ENCODE measurements around the gene TATDN3.

TATDN3 gene, protein sequence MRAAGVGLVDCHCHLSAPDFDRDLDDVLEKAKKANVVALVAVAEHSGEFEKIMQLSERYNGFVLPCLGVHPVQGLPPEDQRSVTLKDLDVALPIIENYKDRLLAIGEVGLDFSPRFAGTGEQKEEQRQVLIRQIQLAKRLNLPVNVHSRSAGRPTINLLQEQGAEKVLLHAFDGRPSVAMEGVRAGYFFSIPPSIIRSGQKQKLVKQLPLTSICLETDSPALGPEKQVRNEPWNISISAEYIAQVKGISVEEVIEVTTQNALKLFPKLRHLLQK

DNA sequence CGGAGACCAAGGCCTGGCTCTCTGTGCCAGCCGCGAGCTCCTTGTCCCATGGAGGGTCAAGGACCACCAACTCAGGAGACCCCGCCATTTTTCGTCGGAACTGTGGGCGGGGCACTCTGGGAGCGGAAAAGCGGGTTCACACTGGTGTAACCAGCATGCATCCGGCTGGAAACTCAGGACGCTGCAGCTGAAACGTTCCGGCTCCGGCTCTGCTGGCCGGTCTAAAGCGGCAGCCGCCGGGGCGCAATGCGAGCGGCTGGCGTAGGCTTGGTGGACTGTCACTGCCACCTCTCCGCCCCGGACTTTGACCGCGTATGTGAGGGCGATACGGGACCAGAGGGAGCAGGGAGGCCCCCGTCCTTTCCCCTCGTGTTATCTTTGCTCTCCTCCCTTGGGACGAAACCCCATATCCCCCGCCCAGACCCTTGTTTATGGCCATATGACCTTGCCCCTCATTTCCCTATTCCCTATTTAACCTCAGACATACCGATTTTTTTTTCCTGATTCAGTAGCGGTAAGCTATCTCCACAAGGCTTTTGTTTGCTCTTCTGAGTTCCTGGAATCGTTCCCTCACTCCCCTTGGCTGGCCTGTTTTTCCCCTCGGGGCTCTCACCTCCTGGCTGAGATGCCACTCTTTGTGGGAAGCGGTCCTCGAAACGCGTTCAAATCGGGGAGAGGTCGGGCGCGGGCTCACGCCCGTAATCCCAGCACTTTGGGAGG, at the start of gene TATDN3, which contains the start of gene NSL1:
TSS of gene TATDN3 (plus strand) at position 219 of the 720 bp plus-strand sequence. CDS start at position 247, 28 bp downstream.
TSS of gene NSL1 (minus strand) at position 102 of the 720 bp plus-strand sequence. CDS start at position 88, 14 bp downstream.
- H3K4me3 ChIP-seq (ENCODE audit: low read length) = peak within 1 kb of the TSS; percentile 96
- no peak for TF ChIP-seq ZNF274 (IDR thresholded peaks at IDR 0.05; ENCODE audit: low read depth, low read length)

DNA sequence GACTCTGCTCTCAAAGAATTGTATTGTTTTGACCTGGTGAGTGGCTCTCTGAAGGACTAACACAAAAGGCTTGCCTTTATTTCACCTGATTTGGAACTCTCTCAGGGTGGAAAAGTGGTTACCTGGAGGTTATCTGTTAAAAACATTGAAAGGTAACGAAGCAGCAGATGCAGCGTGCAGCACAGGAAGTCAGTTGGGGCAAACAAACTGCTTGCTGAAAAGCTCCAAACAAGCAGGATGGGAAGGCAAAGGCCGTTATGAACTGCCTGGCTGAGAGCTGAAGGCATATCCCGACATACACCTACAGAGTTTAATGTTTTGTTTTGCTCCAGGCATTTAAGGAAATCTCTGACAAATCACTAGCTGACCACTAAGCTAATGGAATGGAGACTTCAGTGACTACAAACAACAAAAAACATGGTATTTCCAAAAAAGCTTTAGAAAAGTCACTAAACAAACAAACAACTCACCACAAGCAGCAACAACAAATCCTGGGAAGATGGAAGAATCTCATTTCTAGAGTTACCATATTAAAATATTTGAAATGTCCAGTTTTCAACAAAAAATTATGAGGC, 47.7 kb upstream of the TATDN3 start:
- TF ChIP-seq ZNF274 (IDR thresholded peaks at IDR 0.05; ENCODE audit: low read depth, low read length) = no peak
- H3K4me3 ChIP-seq (ENCODE audit: low read length) = no peak overlapping the region

DNA sequence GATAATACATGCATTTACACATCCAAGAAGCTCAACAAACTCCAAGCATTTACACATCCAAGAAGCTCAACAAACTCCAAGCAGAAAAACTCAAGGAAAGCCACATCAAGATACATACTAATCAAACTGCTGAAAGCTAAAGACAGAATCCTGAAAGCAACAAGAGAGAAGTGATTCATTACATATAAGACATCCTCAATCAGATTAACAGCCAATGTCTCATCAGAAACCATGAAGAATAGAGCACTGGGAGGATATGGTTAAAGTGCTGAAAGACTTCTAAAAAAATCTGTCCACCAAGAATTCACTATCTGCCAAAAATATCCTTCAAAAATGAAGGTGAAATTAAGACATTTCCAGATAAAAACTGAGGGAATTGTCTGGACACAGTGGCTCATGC, 46.4 kb upstream of the TATDN3 start:
- no peak overlapping the region for H3K4me3 ChIP-seq (ENCODE audit: low read length)
- no peak for TF ChIP-seq ZNF274 (IDR thresholded peaks at IDR 0.05; ENCODE audit: low read depth, low read length)

DNA sequence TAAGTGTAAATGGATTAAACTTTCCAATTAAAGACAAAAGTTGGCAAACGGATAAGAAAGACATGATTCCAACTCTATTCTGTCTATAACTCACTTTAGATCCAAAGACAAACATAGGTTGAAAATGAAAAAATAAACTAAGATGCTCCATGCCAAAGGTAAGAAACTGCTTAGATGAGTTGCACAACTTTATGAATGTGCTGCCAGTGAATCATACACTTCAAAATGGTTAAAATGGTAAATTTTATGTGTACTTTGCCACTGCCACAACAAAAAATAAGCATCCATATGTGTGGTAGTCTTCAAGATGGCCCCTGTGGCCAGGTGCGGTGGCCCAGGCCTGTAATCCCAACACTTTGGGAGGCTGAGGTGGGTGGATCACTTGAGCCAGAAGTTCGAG, 45.1 kb upstream of the TATDN3 start:
- no peak overlapping the region for H3K4me3 ChIP-seq (ENCODE audit: low read length)
- no peak for TF ChIP-seq ZNF274 (IDR thresholded peaks at IDR 0.05; ENCODE audit: low read depth, low read length)

DNA sequence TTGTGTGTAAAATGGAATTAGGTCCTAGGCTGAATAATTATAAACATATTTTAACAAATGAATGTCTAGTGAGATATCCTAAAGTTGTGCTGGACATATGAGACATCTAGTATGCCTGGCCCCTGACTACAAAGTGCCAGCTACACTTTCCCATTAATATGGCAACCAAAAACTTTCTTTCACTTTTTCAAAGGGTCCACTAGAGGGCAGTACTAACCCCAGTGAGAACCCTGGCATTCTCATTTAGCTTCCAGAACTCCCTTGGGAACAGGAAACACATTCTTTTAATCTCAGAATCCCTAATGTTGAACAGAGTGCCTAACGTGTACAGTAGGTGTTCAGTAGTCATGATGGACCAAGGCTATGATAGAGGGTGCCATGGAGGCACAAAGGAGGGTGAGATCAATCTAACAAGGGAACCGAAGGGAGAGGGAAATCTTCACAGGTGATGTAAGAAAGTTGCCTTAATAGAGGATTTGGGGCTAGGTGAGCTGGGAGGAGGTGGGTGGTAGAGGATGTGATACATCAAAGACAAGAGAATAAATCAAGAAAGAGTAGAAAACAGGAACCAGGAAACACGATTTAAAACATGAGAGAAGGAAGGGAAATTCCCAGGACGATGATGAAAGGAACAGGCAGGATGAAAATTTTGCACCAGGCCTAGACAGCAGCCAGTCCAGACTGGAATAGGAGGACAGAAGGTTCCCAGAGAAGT, 41.7 kb upstream of the TATDN3 start:
- TF ChIP-seq ZNF274 (IDR thresholded peaks at IDR 0.05; ENCODE audit: low read depth, low read length) = no peak
- no peak overlapping the region; the same call in 1 of the 2 replicates for H3K4me3 ChIP-seq (ENCODE audit: low read length)

DNA sequence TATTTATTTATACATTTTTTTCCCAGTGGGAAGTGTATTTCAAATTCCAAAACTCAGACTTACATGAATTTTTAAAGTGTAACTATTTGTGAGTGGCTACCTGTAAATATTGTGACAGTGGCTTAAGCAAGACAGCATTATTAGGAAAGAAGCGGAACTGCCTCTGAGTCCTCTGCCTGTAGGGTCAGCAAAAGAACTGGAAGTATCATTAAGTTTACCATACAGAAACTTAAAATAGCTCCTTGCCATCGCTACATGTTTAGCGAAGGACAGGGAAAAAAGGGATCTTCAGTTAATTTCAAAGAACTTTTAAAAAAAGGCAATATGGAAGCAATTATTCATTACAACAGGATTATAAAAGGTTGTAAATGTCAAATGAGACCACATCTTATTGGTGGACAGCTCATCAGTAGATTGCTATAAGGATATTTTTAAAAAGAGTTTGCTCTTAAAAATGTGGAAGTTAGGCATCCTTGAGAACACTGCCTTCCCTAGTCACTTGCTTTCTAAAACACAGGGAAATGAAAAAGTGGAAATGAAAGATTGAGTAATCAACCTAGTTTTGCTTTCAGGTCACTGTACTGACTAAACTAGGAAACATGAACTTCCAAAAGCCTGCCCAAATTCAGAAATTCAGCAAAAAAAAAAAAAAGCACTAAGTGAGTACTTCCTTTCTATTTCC, 39.3 kb upstream of the TATDN3 start:
- TF ChIP-seq ZNF274 (IDR thresholded peaks at IDR 0.05; ENCODE audit: low read depth, low read length) = no peak
- no peak overlapping the region for H3K4me3 ChIP-seq (ENCODE audit: low read length)

DNA sequence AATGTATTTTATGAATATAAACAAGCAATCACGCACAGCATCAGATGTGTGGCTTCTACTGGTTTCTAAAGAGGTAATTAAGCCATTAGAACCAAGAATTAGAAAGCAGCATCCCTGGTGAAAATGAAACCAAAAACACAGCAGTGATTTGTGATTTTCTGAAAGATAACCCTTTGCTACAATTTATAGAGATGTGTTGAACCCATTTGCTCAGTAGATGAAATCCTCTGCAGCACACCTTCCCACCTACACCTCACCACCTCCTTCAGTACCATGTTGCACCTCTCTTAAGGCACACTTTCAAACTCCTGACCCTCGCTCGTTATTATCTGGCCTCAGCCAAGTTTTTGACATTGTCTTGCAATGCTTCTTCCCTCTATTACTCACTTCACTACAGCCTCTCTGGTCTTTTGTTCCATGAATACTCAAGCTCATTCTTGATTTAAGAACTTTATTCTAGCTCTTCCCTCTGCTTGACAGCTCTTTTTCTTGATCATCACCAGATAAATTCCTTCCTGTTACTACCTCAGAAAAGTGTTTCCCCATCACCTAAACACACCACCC, 38.7 kb upstream of the TATDN3 start:
- TF ChIP-seq ZNF274 (IDR thresholded peaks at IDR 0.05; ENCODE audit: low read depth, low read length) = no peak
- peak overlapping the region; percentile 70; the same call in 1 of the 2 replicates for H3K4me3 ChIP-seq (ENCODE audit: low read length)

DNA sequence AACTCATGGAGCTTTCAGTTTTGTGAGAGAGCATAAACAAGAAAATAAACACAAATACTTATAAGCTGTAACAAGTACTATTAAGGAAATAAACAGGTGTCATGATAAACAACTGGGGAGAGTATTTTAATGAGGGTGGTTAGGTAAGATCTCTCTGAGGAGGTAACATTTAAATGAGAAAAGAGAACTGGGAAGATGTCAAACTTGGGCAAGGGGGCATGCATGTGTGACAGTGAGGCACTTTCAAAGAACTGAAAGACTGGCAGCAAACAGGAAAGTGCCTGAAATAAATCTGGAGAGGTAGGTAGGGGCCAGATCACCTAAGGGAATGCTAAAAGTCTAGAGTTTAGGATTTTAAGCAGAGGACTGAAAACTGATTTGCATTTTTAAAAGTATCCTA, 37.9 kb upstream of the TATDN3 start:
- H3K4me3 ChIP-seq (ENCODE audit: low read length) = no peak overlapping the region
- no peak for TF ChIP-seq ZNF274 (IDR thresholded peaks at IDR 0.05; ENCODE audit: low read depth, low read length)

DNA sequence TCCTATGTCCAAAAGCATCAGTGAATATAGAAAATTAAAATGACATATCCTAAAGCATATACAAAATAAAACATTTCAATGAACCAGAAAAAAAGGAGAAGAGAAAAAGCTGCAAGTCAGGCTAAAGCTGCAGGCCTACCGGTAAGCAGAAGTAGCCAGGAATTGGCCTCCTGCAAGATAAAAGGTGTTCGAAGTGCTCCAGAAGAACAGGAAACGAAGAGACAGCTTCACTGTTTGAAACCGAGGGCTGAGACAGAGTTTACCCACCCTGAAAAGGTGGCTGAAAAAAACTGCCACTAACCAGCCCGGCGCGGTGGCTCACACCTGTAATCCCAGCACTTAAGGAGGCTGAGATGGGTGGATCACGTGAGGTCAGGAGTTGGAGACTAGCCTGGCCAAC, 37.5 kb upstream of the TATDN3 start:
- TF ChIP-seq ZNF274 (IDR thresholded peaks at IDR 0.05; ENCODE audit: low read depth, low read length) = no peak
- H3K4me3 ChIP-seq (ENCODE audit: low read length) = no peak overlapping the region

DNA sequence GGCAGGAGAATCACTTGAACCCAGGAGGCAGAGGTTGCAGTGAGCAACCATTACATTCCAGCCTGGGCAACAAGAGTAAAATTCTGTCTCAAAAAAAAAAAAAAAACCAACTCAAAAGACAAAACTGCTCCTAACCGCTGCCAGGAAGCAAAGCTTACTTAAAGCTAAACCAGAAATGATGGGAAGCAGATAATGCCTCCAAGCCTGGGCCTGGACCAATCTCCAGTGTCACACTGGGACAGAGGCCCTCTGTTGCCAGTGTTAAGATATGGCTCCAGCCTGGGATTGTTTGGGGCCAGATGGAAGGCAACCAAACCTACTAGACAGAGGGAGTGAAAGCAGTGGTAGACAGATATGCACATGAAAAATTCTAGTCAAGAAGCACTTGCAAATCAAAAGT, 37.0 kb upstream of the TATDN3 start:
- no peak for TF ChIP-seq ZNF274 (IDR thresholded peaks at IDR 0.05; ENCODE audit: low read depth, low read length)
- no peak overlapping the region for H3K4me3 ChIP-seq (ENCODE audit: low read length)

DNA sequence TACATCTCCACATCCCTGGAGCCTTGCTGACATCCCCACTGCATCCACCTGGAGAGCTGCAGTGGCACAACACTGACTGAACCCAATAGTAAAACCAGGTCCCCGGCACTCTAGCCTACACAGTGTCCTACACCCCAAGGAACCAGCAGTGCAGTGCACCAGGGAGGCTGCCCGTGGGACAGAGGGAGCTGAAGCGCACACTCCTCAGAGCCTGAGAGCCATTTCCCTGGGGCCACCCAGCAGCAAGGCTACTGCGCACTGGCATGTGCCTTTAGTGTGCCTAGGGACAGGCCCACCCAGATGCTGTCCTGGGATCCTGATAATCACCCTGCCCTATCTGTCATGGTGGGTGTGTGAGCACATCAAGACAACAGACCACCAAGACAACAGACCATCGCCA, 32.0 kb upstream of the TATDN3 start:
- TF ChIP-seq ZNF274 (IDR thresholded peaks at IDR 0.05; ENCODE audit: low read depth, low read length) = no peak
- no peak overlapping the region for H3K4me3 ChIP-seq (ENCODE audit: low read length)

DNA sequence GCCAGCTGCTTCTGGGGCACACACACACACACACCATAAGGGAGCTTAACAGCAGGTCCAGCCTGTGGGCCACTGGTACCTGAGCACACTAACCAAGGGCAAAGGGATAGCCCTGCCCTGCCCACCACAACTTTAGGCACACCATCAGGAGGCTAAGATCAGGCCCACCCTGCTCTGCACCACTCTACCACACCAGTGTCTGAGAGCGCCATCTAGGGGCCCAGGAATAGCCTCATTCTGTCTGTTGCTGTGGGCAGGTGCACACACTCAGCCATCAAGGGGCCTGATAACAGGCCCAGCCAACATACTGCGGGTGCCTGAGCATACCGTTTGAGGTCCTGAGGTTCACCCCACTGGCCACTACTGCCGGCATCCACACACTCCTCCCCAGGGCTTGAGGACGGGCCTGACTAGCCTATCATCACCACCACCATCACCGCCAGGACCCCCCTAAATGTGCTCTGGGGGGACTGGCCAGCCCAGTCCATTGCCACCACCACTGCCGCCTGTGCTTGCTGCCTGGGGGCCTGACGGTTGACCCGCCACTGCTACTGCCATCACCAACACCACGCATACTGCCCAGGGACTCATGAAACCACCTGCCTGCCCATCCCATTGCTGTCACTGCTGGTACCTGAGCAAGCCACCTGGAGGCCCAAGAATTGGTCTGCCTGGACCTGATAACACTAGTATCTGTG, 31.4 kb upstream of the TATDN3 start:
- no peak overlapping the region for H3K4me3 ChIP-seq (ENCODE audit: low read length)
- TF ChIP-seq ZNF274 (IDR thresholded peaks at IDR 0.05; ENCODE audit: low read depth, low read length) = no peak

DNA sequence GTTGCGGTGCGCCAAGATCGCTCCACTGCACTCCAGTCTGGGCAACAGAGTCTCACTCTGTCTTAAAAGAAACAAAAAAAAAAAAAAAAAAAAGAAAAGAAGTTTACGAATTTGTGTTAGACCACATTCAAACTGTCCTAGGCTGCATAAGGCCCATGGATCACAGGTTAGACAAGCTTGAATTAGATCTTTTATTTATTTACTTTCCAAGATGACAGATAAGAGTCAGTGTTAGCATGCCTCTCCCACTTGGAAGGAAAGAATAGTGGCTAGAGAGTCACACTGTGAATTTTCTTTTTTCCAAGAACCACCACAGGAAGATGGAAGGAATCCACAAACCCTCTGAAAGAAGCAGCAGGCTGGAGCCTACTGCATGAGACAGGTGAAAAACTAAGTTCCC, 29.5 kb upstream of the TATDN3 start:
- no peak for TF ChIP-seq ZNF274 (IDR thresholded peaks at IDR 0.05; ENCODE audit: low read depth, low read length)
- no peak overlapping the region for H3K4me3 ChIP-seq (ENCODE audit: low read length)
